HG03460 (cell line): ENCODE measurements around the gene PIEZO2.
"Not testable (repeated sequence)": the region's sequence is repeated elsewhere in the genome, so short reads cannot be mapped to it uniquely, and the experiment has no call there.

Experiments
- ATAC-seq: cut with Tn5 transposase; IDR thresholded peaks from one replicate; pipeline ENCODE4 v1.9.1; 2021; ENCODE audit not compliant: unreplicated experiment

PIEZO2 gene

DNA sequence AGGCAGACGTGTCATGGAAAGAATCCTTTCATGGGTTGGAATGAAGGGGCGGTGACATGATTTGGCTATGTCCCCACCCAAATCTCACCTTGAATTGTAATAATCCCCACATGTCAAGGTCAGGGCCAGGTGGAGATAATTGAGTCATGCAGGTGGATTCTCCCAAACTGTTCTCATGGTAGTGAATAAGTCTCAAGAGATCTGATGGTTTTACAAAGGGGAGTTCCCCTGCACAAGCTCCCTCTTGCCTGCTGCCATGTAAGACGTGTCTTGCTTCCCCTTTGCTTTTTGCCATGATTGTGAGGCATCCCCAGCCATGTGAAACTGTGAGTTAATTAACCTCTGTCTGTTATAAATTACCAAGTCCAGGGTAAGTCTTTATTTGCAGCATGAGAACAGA, 215.7 kb downstream of the PIEZO2 start:
- not testable (repeated sequence) for ATAC-seq

DNA sequence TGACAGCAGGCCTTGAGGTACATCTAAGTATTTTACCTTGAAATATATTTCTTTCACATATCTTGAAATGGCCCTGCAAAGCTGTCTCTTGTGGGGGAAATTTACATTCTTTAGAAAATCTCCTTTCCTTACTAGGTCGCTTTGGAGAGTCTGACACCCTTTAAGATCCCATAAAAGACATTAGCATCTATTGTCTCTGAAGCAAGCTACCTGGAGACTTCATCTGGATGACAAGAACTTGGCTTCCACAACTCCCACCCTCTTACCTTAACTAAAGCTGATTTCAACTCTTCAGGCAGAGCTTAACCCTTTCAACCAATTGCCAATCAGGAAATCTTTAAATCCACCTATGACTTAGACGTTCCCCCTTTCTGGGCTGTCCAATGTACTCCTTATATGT, 219.3 kb downstream of the PIEZO2 start:
- no peak for ATAC-seq

DNA sequence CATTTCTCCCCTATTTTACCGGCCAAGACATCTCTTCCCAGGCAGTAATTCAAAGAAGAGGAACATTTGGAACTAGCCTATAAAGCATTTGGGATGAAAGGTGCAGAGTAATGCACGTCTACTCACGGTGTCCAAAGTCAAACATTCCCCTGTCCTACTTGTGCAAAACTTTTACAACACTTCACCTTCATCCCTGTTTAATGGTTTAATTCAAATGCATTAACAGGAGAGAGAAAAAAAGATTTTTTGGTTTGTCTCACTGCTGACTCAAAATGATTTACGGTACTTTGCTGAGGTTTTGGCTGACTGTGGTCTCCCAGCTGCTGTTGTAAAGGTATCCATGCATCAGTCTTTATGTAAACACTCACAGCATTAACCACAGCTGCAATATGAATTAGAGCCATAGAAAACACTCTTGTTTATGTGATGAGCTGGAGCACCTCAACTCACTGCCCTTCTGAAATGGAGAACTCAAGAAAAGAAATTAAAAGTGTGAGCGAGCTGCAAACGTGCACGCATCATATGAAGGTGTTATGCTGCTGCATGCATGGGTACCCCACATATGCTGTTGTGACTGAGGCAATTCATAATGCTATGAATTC, 220.5 kb downstream of the PIEZO2 start:
- no peak for ATAC-seq

DNA sequence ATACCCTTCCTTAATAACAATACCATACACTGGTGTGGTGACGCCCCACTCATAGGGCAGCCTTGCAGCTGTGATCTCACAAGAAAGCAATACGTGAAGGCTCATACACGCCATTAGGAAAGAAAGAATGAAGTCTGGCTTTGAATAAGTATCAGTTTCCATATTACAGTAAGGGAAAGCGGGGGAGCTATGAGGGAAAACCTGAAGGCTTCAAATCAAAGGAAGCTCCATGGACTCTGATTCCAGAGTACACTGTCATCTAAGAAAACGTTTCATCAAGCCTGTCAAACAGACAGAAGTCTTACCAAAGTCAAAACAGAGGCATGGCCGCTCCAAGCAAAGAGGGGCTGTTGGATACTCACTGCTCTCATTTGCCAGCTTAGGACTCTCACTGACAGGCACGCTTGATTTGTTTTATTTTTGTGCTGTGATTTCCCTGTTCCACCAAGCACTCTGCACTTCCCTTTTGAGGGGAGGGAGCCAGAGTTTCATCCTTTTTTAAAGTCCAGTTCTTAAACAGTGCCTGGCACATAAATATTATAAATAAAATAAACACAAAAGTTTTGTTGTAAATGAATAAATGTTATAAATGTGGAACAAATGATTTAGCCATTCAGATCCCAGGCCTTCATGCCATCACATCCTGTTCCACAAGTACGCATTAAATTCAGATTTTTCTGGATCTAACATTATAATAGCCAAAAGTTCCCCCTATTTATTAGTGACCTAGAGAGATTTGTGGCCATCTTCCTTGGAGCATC, 221.2 kb downstream of the PIEZO2 start:
- no peak for ATAC-seq

DNA sequence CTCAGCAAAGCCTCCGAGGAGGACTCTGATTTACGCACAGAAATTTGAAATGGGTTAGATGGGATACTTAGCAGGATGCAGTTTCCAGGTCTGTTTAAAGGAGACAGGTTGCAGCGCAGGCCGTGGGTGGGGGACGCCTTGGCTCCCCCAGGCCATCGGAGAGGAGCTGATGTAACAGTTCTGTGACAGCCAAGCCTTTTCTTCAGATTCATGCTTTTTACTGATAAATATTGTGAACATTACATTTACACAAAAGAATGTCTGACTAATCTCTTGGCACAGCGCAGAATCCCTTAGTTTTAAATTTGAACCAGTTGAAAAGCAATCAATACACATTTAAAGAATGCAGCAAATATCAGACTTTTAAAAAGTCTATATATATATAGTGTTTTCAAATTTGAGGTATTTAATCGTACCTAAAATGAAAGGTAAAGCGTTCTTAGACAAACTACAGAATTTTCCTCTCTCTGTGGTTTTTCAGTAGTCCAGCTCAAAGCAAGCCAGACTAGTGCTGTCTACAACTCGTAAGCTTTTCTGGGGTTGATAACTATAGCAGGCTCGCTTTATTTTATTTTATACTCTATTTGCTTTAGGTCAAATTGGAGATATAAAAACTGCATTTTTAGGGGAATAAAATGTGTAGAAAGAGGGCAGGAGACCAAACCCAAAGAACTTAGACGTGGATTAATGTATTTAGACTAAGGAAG, 221.9 kb downstream of the PIEZO2 start:
- no peak for ATAC-seq

DNA sequence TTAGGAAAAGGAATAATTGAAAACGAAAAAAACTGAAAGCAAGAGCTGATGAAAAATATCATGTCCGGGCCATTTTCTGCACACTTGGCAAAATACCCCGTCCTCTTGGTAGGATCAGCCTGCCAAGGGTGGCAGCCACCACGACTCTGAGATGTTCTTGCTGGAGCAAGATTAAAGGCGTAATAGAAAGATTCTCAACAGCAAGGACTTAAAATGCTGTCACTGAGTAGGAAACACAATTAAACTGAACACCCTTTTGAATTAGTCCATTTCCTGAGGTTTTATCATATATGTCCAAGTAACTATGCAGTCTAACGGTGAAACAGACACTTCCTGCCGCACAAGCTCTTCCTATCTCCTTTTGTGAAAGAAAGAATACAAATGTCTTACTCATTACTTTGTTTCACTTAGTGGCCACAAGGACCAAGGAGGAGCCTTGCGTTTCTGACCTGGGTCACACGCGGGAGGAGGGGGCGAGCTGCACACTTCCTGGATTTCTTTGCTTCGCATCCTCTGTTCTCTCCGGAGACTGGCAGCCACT, 222.7 kb downstream of the PIEZO2 start:
- ATAC-seq: no peak

DNA sequence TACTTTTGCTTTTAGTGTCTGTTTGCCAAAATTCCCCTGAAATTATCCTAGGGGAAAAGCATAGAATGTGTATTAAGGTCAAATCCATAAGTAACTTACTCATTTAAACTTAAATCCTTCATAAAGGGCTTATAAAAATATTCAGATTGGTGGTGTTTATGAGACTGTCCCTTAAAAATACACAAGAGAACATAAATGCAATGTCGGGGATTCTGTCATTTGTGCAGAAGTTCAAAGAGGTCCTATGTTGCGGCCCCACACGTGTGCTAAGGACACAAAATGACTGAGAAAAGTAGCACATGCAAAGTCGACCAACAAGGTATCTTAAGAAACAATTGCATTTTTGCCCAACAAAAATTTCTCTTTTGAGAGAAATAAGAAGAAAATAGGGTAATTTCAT, 225.1 kb downstream of the PIEZO2 start:
- no peak for ATAC-seq

DNA sequence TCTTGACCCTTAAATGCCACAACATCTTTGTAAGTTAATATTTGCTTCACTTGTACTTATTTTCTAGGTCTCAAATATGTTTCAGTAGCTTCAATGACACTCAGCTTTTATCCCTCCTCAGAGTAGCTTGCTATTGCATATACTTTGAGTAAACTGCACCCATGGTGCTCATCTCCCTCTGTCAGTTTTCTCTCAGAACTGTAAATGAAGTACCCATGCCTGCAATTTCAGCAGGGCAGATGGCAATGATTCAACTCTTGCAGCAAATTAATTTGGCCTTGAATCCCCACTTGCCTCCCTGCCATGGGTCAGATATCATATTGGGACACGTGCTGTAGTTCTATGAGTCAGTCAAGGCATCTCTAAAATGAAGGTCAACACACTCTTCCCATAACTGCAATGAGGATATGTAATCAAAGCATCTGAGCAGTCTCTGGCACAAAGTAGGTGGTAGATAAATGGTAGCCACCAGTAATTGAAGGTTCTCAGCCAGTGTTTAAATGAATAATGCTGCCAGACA, 225.8 kb downstream of the PIEZO2 start:
- ATAC-seq: no peak

DNA sequence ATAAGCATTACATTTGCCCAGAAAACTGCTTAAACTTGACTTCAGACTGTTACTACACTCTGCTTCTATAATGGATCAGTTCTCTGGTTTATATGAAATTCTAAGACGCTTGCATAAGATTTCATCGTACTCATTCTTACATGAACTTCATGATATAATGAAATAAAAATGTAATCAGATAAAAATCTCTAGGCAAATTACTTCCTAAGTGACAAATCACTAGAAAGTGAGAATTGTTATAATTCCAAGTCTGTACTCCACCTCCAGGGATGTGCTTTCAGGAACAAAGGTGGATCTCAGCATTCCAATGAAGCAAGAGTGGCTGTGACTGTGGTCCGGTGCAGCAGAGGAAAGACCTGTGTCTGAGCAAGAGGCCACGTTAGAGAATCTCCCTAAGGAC, 226.2 kb downstream of the PIEZO2 start:
- ATAC-seq: no peak

DNA sequence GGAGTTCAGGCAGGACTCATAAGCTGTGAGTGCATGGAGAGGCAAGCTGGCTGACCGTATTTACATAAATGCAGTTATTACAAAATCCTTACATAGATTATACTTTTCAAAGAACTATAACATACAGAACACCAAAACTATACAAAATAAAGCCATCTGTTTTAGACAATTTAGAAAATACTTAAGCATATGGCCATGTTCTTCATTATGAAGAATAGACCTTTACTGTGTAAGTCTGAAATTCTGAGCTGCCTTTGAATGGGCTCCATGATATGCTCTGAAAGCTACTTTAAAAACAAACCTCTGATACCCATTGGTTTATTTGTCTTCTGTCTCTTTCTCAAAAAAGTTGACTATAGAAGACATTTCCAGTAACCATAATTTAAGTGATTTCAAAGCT, 226.7 kb downstream of the PIEZO2 start:
- not testable (repeated sequence) for ATAC-seq

DNA sequence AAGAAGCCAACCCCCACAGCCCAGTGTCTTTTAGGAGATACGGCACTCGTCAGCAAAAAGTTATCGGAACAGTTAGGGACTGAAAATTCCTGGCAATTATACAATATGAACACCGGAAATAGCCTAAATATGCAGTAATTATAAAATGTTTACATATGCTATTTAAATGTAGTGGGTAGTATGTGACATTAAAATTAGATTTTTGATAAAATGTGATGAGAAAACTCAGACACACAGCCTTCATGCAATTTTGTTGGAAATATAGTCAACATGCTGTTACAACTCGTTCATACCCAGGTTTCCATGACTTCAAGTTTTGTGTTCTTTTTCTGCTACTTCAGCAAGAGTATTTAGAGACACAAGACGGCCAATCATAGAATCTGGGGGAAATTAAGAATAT, 229.1 kb downstream of the PIEZO2 start:
- not testable (repeated sequence) for ATAC-seq

DNA sequence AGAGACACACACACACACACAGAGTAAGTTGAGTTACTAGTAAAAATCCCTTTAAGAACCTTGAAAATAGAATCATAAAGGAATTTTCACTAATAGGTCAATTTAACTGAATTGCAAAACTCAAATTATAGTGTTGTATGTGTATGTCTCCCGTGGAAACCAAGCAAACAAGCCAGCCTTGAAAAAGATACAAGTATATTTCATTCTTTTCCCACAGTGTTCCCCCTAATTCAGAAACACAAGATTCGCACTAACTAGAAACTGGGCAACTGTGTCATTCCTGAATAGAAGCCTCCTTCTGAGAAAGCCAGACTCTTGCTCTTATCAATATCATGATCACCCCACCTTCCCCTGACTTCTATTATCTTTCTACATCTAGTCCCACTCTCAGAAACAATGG, 229.5 kb downstream of the PIEZO2 start:
- no peak for ATAC-seq

DNA sequence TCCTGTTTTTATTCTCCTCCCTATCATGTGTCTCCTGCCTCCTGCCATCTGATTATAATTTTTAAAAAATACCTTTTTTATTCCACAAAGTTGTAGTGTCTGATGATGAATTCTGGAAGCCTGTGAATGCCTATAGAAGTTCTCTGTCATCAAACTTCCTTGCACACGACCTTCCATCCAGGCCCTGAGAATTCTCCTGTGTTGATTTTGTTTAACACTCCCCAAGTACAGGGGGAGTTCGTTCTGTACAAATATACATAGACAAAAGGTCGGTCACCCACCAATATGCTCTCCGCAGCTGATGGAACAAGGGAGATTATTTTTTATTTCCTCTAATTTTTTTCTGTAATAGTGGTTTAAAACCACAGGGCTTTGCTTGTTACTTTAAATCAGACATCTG, 232.5 kb downstream of the PIEZO2 start:
- no peak for ATAC-seq

DNA sequence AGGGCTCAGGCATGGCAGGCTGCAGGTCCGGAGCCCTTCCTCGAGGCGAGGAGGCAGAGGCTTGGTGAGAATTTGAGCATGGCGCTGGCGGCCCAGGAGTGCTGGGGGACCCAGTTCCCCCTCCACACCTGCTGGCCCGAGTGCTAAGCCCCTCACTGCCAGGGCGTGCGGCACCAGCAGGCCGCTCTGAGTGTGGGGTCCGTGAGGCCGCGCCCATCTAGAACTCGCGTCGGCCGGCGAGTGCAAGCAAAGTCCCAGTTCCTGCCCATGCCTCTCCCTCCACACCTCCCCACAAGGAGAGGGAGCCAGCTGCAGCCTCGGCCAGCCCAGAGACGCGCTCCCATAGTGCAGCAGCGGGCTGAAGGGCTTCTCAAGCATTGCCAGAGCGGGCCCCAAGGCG, 233.0 kb downstream of the PIEZO2 start:
- no peak for ATAC-seq

DNA sequence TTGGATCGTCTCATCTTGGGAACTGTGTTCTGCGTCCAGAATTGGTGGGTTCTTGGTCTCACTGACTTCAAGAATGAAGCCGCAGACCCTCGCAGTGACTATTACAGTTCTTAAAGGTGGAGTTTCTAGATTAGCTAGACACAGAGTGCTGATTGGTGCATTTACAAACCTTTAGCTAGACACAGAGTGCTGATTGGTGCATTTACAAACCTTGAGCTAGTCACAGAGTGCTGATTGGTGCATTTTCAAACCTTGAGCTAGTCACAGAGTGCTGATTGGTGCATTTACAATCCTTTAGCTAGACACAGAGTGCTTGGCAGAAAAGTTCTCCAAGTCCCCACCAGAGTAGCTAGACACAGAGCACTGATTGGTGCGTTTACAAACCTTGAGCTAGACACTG, 233.6 kb downstream of the PIEZO2 start:
- not testable (repeated sequence) for ATAC-seq

DNA sequence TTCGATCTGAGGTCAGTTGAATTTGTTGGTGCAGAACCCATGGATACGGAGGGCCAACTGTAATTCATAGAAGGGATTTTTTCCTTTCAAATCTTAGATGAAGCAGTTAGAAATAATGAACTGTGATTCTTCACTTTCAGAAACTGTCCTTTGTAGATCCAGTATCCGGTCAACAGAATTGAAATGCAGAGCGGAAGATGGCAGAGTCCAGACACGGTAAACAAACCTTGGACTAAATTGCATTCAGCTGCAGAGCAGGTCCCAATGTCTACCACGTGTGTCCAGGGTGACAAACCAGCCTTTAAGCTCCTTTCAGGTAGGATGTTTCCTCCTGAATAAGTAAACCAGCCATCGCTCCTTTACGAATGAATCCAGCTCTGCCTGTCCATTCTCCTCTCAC, 234.8 kb downstream of the PIEZO2 start:
- not testable (repeated sequence) for ATAC-seq

DNA sequence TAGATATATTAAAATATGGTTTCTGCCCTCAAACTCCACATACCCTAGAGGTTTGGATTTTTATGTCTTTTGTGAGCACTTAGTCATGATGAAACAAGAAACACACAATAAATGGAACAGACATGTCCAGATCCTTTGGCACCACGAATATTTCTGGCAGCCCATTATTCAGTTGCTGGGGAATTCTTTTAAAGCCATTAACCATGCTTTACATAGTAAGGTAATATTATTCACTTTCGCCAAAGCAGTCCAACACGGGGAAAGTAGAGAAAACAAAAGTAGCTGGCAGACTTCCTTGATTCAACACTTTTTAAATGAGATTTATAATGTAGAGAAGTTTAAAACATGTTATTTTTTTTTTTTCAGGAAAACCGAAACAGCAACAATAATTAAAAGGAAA, 235.4 kb downstream of the PIEZO2 start:
- ATAC-seq: no peak

DNA sequence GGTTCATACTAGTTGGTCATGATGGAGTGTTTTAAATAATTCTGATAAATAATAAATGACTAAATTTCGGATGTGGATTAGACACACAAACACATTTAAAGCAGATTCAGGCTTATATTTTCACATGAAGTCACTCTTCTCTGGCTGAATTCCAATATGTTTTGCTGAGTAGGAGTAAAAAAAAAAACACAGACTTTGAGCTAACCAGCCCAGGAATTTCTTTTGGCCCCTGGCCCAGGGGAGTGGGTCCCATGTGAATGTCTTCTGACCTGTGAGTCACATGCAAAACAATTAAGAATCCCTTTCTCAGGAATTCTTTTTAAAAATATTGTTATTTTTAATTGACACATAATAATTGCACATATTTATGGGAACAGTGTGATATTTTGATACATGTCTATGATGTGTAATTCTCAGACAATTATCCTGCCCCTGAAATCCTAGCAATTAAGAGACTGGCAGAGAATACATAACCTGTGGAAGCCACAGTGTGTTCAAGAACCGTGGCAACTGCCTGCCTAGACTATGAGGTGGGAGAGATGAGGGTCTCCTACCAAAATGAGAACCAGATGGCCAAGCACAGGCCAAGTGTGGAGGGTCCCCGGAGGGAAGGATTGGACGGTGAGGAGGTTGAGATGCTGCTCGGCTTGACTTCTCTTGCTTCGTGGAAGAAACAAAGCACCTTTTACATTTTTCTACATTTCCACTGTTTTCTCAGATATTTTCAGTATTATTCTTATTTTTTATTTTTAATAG, 236.4 kb downstream of the PIEZO2 start:
- no peak for ATAC-seq

DNA sequence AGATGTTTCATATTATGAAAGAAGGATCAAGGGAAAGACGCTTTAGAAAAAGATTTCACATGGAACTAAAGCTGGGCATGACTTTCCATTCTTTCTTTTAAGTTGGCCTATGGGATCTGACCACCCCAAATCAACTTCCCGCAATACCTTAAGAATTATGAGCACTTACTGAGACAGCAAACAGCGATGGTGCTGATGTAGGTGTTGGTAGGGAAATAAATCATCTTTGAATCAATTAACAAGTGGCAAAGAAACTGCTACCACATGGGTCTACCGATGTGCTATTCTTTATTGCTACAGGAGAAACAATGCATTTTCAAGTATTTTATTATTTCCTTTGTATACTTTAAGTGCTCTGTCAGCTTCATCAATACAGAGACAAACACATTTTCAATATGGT, 239.6 kb downstream of the PIEZO2 start:
- no peak for ATAC-seq

DNA sequence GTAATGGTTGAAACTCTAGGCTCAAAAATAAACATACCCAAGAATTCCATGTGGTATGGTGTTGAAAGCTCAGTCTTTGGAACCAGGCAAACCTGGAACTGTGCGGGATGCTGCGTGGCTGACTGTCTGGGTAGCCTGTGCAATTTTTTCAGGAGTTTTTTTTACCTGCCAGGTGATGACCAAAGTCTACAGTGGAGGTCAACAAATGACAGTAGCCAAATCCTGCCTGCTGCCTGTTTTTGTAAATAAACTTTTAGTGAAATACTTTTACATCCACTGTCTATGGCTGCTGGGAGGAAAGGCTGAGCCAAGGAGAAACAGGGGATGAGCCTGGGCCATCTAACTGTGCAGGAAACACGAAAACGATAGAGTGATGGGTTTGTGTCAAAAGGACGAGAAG, 240.6 kb downstream of the PIEZO2 start:
- no peak for ATAC-seq

DNA sequence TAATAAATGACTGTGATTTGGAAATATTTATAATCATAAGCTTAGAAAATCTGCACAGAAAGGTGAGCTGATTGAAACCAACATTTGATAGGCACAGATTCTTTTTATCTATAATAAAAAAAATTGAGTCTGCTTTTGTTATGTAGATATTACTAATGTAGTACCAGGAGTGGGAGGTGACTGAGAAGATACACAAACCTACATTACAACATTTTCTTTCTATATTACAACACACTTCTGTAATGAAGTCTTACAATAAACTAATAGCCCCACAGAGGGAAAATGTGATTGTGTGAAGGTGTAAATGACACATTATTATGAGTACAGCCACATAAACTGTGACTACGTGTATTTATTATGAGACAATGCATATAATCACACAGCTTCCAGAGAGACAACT, 241.6 kb downstream of the PIEZO2 start:
- no peak for ATAC-seq
